GM19397 (cell line): Measurements from ENCODE around the gene SREBF2.
A peak's percentile ranks its signal among the peaks of the same experiment; 100 is the strongest.
"Not testable (repeated sequence)": the region's sequence is repeated elsewhere in the genome, so short reads cannot be mapped to it uniquely, and the experiment has no call there.

ENCODE experiments used
- ATAC-seq: cut with Tn5 transposase; IDR thresholded peaks from one replicate; pipeline ENCODE4 v1.9.1; 2021; ENCODE audit warnings: mild to moderate bottlenecking, moderate library complexity; ENCODE audit not compliant: unreplicated experiment

SREBF2 gene

GRCh38 chr22:41820447-41820846 lies 12.5 kb upstream of the SREBF2 start:
- no peak for ATAC-seq

- ATAC-seq = no peak
Measured at GRCh38 chr22:41821471-41822316, 11.2 kb upstream of the SREBF2 start.

GRCh38 chr22:41822317-41823057 lies 10.4 kb upstream of the SREBF2 start:
- no peak for ATAC-seq

- ATAC-seq = no peak
Measured at GRCh38 chr22:41823797-41824196, 9.1 kb upstream of the SREBF2 start.

GRCh38 chr22:41825376-41825775 lies 7.5 kb upstream of the SREBF2 start:
- ATAC-seq = no peak

GRCh38 chr22:41826021-41826420 lies 6.9 kb upstream of the SREBF2 start:
- no peak for ATAC-seq

GRCh38 chr22:41826430-41827383 lies 6.2 kb upstream of the SREBF2 start:
- ATAC-seq = no peak

- ATAC-seq = no peak
Measured at GRCh38 chr22:41827671-41828070, 5.2 kb upstream of the SREBF2 start.

- no peak for ATAC-seq
Measured at GRCh38 chr22:41828516-41828915, 4.4 kb upstream of the SREBF2 start.

- no peak for ATAC-seq
Measured at GRCh38 chr22:41830174-41830573, 2.7 kb upstream of the SREBF2 start.

GRCh38 chr22:41831383-41831782 lies 1.5 kb upstream of the SREBF2 start:
- ATAC-seq = no peak

- no peak for ATAC-seq
Measured at GRCh38 chr22:41831828-41832552, 915 bp upstream of the SREBF2 start.

GRCh38 chr22:41833369-41834004 lies 582 bp downstream of the SREBF2 start:
- ATAC-seq = peak; percentile 14

GRCh38 chr22:41834005-41834944 lies 1.4 kb downstream of the SREBF2 start:
- ATAC-seq = no peak

- not testable (repeated sequence) for ATAC-seq
Measured at GRCh38 chr22:41835462-41835861, 2.6 kb downstream of the SREBF2 start.

GRCh38 chr22:41836551-41836950 lies 3.6 kb downstream of the SREBF2 start:
- no peak for ATAC-seq

GRCh38 chr22:41838842-41839618 lies 6.1 kb downstream of the SREBF2 start:
- ATAC-seq = no peak

- no peak for ATAC-seq
Measured at GRCh38 chr22:41840216-41840615, 7.3 kb downstream of the SREBF2 start.
